GF-D8 (cell line): ENCODE data around the gene VCL.
"Not testable (repeated sequence)": the region's sequence is repeated elsewhere in the genome, so short reads cannot be mapped to it uniquely, and the experiment has no call there.

Experiments
- DNase-seq: peaks from one replicate; lab custom pipeline; 2025; lab: John Stamatoyannopoulos, UW

Gene VCL

GRCh38 chr10:74109452-74109851 lies 111.5 kb downstream of the VCL start:
- DNase-seq, result no peak

- no peak for DNase-seq
Measured at GRCh38 chr10:74110120-74110519, 112.2 kb downstream of the VCL start.

GRCh38 chr10:74111799-74112198 lies 113.9 kb downstream of the VCL start:
- DNase-seq, result no peak

GRCh38 chr10:74113546-74113945 lies 115.6 kb downstream of the VCL start:
- DNase-seq, result no peak

- no peak for DNase-seq
Measured at GRCh38 chr10:74114041-74114448, 116.1 kb downstream of the VCL start.

GRCh38 chr10:74117738-74118137 lies 119.8 kb downstream of the VCL start:
- DNase-seq, result no peak

GRCh38 chr10:74118804-74119203 lies 120.9 kb downstream of the VCL start:
- DNase-seq, result no peak

- no peak for DNase-seq
Measured at GRCh38 chr10:74120911-74121310, 123.0 kb downstream of the VCL start.

GRCh38 chr10:74121368-74121767 lies 123.5 kb downstream of the VCL start:
- DNase-seq, result no peak

- no peak for DNase-seq
Measured at GRCh38 chr10:74122060-74122459, 124.1 kb downstream of the VCL start.

GRCh38 chr10:74123081-74123480 lies 125.2 kb downstream of the VCL start:
- no peak for DNase-seq

GRCh38 chr10:74133923-74134820 lies 136.3 kb downstream of the VCL start:
- DNase-seq, result no peak

- DNase-seq, result no peak
Measured at GRCh38 chr10:74135452-74135851, 137.5 kb downstream of the VCL start.

- no peak for DNase-seq
Measured at GRCh38 chr10:74137992-74138391, 140.1 kb downstream of the VCL start.

- DNase-seq, result not testable (repeated sequence)
Measured at GRCh38 chr10:74138596-74138995, 140.7 kb downstream of the VCL start.

GRCh38 chr10:74139981-74140380 lies 142.1 kb downstream of the VCL start:
- no peak for DNase-seq

GRCh38 chr10:74140553-74140952 lies 142.6 kb downstream of the VCL start:
- DNase-seq, result no peak

GRCh38 chr10:74145133-74145532 lies 147.2 kb downstream of the VCL start:
- no peak for DNase-seq

- DNase-seq, result not testable (repeated sequence)
Measured at GRCh38 chr10:74146980-74147379, 149.1 kb downstream of the VCL start.

- no peak for DNase-seq
Measured at GRCh38 chr10:74150204-74150989, 152.5 kb downstream of the VCL start, which contains the start of gene AP3M1. Gene AP3M1 (minus strand): TSS chr10:74150828. CDS start chr10:74138379, 12,449 bp downstream.

- DNase-seq, result peak; percentile 95
Measured at GRCh38 chr10:74150990-74151878, 153.3 kb downstream of the VCL start, which contains the start of gene ADK. Gene ADK (plus strand): TSS chr10:74151221. CDS start chr10:74151279, 58 bp downstream.
